ENCODE data around the gene C9orf152.
"Not testable (repeated sequence)": the region's sequence is repeated elsewhere in the genome, so short reads cannot be mapped to it uniquely, and the experiment has no call there.

The C9orf152 gene, protein sequence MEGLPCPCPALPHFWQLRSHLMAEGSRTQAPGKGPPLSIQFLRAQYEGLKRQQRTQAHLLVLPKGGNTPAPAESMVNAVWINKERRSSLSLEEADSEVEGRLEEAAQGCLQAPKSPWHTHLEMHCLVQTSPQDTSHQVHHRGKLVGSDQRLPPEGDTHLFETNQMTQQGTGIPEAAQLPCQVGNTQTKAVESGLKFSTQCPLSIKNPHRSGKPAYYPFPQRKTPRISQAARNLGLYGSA

DNA sequence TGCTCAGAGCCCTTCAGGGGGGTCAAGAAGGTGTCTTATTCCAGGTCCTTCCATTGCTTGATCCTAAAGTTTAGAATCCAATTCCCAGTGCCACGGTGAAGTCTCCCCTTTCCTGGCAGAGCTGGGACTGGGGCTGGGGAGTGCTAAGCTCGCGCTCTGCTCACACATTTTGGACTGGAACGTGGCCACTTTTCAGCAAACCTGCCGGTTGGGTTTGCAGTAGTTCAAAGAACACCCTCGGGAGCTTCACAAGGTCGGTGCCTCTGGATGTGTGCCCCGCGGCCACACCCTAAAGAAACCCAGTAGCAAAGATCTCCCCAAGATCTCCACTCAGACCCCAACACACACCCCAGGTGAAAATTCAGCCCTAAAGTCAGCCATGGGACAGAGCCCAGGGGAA is at the start of gene C9orf152:
Gene C9orf152, minus strand, starts transcription at position 129 of the 400 bp plus-strand sequence. CDS start 580 bp downstream, outside the sequence.
- DNase-seq, result no peak

DNA sequence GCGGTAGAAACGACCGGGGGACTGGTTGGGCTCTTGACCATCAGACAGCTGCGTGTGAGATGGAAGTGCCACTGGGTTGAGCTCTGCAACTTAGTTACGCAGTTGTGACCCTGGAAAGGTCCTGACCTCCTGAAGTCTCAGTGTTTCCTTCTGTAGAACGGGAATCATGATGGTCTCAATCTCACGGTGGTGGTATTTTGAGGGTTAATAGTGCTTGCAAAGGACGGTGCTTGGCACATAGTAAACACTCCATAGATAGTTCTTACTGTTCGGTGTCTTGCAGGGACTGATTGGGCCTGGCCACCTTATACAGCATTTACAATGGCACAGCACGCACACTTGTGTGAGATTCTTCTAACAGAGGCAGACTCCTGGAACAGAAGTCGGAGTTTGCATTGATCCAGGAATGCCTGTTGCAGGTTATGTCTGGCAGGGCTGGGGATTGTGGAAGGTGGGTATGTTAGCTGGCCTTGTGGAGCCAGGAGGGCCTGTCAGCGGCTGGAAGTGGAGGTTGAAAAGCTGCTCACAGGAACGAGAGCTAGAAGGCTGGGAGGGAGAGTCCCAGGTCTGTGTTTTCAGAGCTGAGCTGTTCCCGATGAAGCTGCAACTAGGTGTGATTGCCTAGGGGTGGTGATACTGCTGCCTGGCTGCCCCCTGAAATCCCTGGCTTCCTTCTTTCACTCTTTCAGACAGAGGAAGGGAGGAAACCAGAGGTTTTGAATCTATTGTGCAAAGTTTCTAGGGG is 49.3 kb upstream of the C9orf152 start:
- DNase-seq, result peak; percentile 35

DNA sequence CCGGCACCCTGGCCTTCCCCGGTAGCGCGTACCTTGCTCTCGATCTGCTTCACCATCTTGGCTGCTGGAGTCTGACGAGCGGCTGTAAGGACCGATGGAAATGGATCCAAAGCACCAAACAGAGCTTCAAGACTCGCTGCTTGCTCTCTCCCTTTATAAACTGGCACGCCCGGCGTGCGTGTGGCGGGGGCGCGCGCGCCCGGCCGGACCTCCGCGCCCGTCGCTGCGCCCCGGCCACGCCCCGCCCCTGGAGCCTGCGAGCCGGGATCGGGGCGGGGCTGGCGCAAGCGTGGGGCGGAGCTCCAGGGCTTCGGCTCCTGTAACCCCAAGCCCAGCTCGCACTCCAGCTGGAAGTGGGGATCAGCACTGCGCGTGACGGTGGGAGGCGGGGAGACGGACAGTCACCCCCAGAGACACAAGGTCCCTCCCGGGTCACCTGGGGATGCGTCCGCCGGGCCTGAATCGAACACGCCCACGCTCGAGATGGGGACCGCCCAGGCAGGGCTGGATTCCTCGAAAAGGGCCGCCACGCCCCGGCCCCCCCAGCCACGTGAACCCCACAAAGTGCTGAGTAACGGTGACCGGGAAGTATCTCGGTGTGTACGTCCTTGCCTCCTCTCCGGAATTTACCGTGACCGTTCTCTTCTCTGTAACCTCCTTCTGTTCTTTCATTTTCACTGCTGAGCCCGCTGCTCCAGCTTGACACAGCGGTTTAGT is 48.6 kb upstream of the C9orf152 start, which contains the start of gene TXN:
Gene TXN, minus strand, starts transcription at position 128 of the 717 bp plus-strand sequence. Its CDS starts 72 bp downstream, at position 56.
- peak; percentile 91 to 93 for DNase-seq

DNA sequence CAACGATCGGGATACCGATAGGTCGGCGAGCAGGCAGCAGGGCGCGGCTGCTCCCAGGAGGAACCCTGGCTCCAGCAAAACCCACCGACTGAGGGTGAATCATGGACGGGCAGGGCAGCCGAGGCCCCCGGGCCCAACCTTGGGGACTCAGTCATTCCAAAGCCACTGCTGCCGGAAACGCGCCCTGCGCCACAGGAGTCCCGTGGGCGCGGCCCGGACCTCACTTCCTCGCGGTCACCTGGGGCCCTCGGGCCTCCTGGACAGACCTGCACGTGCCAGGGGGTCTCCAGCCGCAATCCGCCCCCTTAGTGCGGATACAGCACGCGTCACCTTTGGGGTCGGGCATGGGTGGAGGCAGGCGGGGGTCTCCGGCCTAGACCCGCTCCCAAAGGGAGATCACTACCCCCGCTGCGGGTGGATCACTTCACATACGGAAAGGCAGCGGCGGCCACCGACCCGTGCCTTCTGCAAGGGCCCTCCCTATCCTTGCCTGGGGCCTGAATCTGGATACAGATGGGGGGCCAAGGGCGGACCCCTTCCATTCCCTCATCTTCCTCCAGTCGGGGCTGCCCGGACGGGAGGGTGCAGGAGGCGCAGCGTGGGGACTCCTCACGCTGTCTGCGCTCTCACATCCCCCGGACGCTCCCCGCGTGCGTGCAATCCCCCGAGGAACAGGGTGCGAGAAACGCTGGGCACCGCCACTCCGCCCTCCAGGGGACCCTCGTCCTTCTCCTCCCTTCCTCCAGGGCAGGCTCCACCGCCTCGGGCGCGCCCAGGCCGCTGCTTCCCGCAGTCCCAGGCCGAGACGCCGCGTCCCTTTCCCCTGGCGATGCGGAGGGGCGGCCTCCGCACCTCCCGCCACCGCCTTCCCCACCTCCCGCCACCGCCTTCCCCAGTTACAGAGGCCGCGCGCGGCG is 47.8 kb upstream of the C9orf152 start:
- peak; percentile 69 to 76 for DNase-seq

- no peak for DNase-seq
Observed at GRCh38 chr9:110255034-110255462, 47.1 kb upstream of the C9orf152 start.

DNA sequence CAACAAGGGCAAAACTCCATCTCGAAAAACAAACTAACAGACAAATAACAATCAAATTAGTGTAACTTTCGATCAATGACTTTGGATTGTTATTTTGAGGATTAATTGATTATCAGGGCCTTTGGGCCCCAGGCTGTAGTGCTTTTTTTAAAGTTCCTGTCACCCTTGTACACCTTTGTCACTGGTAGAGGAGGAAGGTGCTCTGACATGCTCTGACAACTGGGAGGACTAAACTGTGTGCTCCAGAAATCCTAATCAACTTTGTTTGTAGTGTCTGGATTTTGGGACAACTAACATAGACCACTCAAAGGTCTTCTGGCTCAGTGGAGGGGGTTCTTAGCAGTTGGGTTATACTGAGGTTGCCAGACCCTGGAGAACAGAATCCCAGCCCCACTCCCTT is 46.5 kb upstream of the C9orf152 start:
- DNase-seq, result no peak

GRCh38 chr9:110252509-110253139 is 44.7 kb upstream of the C9orf152 start:
- DNase-seq, result no peak

- DNase-seq, result not testable (repeated sequence)
Observed at GRCh38 chr9:110251770-110252169, 43.8 kb upstream of the C9orf152 start.

- DNase-seq, result no peak
Observed at GRCh38 chr9:110251212-110251611, 43.3 kb upstream of the C9orf152 start.

- DNase-seq, result no peak
Observed at GRCh38 chr9:110249603-110250002, 41.6 kb upstream of the C9orf152 start.

- DNase-seq, result no peak
Observed at GRCh38 chr9:110248361-110248760, 40.4 kb upstream of the C9orf152 start.

- no peak for DNase-seq
Observed at GRCh38 chr9:110246214-110246613, 38.3 kb upstream of the C9orf152 start.

- no peak for DNase-seq
Observed at GRCh38 chr9:110244616-110245015, 36.7 kb upstream of the C9orf152 start.

DNA sequence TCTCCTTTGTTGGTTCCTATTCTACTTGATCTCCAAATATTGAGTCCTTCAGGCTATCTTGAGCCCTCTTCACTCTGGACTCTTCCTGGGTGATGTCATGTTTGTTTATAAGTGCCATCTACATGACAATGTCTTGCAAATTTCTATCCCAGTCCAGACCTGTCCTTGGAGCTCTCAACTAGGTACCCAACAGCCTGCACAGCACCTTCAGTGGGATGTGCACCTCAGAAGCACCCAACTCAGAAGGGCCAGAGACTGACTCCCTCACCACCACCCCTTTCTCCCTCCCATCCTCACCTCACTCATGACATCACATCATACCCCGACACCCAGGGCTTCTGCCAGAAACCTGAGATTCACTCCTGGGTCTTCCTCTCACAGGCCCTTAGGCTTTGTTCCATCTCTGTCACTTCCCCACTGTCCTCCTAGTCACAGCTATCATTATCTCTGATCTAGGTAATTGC is 33.9 kb upstream of the C9orf152 start:
- no peak for DNase-seq

GRCh38 chr9:110241260-110241857 is 33.4 kb upstream of the C9orf152 start:
- DNase-seq, result no peak

DNA sequence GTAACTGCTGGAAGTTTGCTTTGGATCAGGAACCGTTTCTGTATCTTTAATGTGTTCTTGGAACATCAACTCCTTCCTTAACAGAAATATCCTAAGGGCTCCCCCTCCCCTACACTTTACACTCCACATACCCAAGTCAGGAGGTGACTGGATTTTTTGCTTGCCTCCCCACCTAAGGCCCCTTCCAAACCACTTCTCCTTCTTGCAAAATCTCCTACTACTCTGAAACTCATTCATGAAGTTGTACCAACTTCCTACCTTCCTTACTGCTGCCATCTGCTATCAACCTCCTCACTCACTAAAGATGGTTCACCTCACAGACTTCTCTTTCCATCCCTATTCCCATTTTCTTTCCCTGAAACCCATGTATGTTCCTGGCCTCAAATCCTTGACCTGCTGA is 32.2 kb upstream of the C9orf152 start:
- DNase-seq, result no peak

- no peak for DNase-seq
Observed at GRCh38 chr9:110228321-110228720, 20.4 kb upstream of the C9orf152 start.

DNA sequence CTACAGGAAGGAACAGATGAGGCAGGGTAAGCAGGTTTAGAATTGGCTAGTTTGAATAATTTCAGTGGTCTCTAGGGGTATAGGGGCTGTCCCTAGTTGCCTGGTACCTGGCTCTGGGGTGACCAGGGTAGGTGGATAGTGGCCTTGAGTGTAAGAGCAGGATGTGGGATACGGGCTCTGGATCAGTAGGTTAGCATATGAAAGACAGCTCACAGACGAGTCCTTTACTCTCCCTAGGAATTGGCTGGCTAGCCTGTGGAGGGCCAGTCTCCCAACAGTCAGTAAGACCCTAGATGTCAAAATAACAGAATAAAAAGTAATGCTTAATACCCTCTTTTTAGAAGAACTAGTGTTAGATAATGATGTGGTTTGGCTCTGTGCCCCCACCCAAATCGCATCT is 16.6 kb upstream of the C9orf152 start:
- no peak for DNase-seq

GRCh38 chr9:110220809-110221208 is 12.8 kb upstream of the C9orf152 start:
- DNase-seq, result no peak

- DNase-seq, result no peak
Observed at GRCh38 chr9:110217656-110218099, 9.7 kb upstream of the C9orf152 start.

Data from activated CD4-positive, alpha-beta T cell treated with anti-CD3 and anti-CD28 coated beads, Interleukin-2, amount 50 U/mL, for 48 hours (primary cell).